Right lobe of liver (tissue), 6 donors: ENCODE measurements around the gene ETHE1. TPM values are rescaled to one million over a fixed set of nuclear protein-coding genes. Genes with fewer than 3 reads are reported as not detected.

Experiments
- ATAC-seq, 4 donors: fragments of 200-7000 bp; cut with Tn5 transposase; one replicate each; pipeline ENCODE4 v1.9.1; 2020; ENCODE audit warnings: mild to moderate bottlenecking in 4 of 4, moderate library complexity in 4 of 4
- DNase-seq, 3 donors: peaks; one replicate each; pipeline ENCODE4 v3.0.0-alpha.2; 2020
- H3K27ac ChIP-seq, 3 donors: fragments of 200-600 bp; one replicate each; pipeline ENCODE4 v1.8.0; 2022
- H3K27me3 ChIP-seq, 2 donors: fragments of 200-600 bp; one replicate each; pipeline ENCODE4 v1.8.0; 2022
- H3K36me3 ChIP-seq, 4 donors: fragments of 200-600 bp; sonication (generic) in 1 of 4; one replicate each; pipeline versions ENCODE4 v1.5.1 to v1.8.0; 2017 to 2022; ENCODE audit warnings: control low read depth in 1 of 4
- H3K4me1 ChIP-seq, 4 donors: fragments of 200-600 bp; sonication (generic) in 1 of 4; one replicate each; pipeline versions ENCODE4 v1.5.1 to v1.8.0; 2017 to 2022; ENCODE audit warnings: control low read depth in 1 of 4
- H3K4me3 ChIP-seq, 3 donors: fragments of 200-600 bp; one replicate each; pipeline ENCODE4 v1.8.0; 2022
- H3K9me3 ChIP-seq, 4 donors: fragments of 200-600 bp; sonication (generic) in 1 of 4; one replicate each; pipeline versions ENCODE4 v1.5.1 to v1.8.0; 2017 to 2022; ENCODE audit warnings: control low read depth in 1 of 4
- POLR2A ChIP-seq: fragments of 450-650 bp; IDR thresholded peaks from one replicate; pipeline ENCODE4 v1.6.1; 2017; ENCODE audit warnings: antibody characterized with exemption, mild to moderate bottlenecking
- WGBS: methylation state at CpG from one replicate; pipeline ENCODE4 v1.1.6; 2018; ENCODE audit warnings: low coverage, low lambda C conversion rate; ENCODE audit not compliant: insufficient coverage; ENCODE audit errors: missing lambda C conversion rate; 5-methylcytosine and 5-hydroxymethylcytosine counted together
- intact Hi-C, 2 donors: fragments of 100-400 bp; cut with DNase I; formaldehyde crosslinking; loops; one replicate each; pipeline versions ENCODE4 v1.11.2 to v1.14.1; 2022
- total RNA-seq, 6 experiments: library from RNA; depleted of rRNA in 2 of 6; stranded (reverse); fragments of >200 nt in 2 of 6; fragmentation: NEBNext Ultra II Directional in 3 of 6; extraction: Animal tissue kit (Norgen Biotek cat#: 25700) in 3 of 6; gene quantifications; one replicate each; pipeline versions ENCODE4 v1.1.0 to v1.2.4, GENCODE V29; 2016 to 2023
- TF ChIP-seq, protein P1 (sequence below), 4 donors: fragments of 200-600 bp in 3 of 4; fragments of 450-650 bp in 1 of 4; IDR thresholded peaks; one replicate each; pipeline versions ENCODE4 v1.5.1 to v1.8.0; 2016 to 2022; ENCODE audit warnings: antibody characterized with exemption in 4 of 4, mild to moderate bottlenecking in 2 of 4
- donor health status: DM: no; HTN: yes; CAD: no.
- donor health status: DM: no; HTN: no; CAD: no.
- donor health status: DM: no; HTN: no; CAD: no.
- donor health status: DM: no; HTN: yes; CAD: no.
- donor health status: DM: no; HTN: yes; CAD: no.

The ETHE1 gene
- total RNA-seq, 6 experiments from 2014 or later = 26.4 to 60.8 (median 46.3) TPM

DNA sequence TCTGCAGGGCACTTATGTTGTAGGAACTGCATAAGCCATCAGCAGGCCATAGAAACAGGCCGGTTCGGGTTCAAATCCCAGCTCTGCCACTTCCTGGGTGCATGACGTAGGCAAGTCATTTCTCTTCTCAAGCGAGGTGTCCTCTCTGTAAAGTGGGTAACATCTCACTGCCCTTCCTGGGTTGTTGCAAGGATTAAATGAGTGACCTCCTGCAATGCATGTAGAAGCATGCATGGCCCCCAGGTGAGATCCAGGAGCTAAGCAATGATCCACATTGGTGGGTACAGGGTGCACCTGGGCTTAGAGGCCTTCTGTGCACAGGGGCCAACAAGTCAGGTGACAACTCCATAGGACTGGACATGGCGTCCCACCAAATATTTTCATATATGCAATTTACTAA lies 36.2 kb downstream of the ETHE1 start:
- intact Hi-C loops = no loop called here
- no peak for DNase-seq
- no peaks in the 10 kb centered on the region for H3K27me3 ChIP-seq
- TF ChIP-seq, protein P1, sequence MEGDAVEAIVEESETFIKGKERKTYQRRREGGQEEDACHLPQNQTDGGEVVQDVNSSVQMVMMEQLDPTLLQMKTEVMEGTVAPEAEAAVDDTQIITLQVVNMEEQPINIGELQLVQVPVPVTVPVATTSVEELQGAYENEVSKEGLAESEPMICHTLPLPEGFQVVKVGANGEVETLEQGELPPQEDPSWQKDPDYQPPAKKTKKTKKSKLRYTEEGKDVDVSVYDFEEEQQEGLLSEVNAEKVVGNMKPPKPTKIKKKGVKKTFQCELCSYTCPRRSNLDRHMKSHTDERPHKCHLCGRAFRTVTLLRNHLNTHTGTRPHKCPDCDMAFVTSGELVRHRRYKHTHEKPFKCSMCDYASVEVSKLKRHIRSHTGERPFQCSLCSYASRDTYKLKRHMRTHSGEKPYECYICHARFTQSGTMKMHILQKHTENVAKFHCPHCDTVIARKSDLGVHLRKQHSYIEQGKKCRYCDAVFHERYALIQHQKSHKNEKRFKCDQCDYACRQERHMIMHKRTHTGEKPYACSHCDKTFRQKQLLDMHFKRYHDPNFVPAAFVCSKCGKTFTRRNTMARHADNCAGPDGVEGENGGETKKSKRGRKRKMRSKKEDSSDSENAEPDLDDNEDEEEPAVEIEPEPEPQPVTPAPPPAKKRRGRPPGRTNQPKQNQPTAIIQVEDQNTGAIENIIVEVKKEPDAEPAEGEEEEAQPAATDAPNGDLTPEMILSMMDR (IDR thresholded peaks at IDR 0.05) = no peak
- no peak for TF ChIP-seq POLR2A
- H3K36me3 ChIP-seq = peaks cover 0 to 13% (median 4%) of the 10 kb centered on the region in 4 donors
- ATAC-seq = peak in 1 of 4 donors; percentile 10
- peaks cover 0 to 14% (median 3%) of the 10 kb centered on the region in 4 donors for H3K4me1 ChIP-seq
- WGBS = 83% methylated on average over 1 of the region's 5 CpGs
- H3K9me3 ChIP-seq = no peaks in the 10 kb centered on the region
- peak overlapping the region in 1 of 3 donors; percentile 40 for H3K27ac ChIP-seq
- no peak overlapping the region for H3K4me3 ChIP-seq

DNA sequence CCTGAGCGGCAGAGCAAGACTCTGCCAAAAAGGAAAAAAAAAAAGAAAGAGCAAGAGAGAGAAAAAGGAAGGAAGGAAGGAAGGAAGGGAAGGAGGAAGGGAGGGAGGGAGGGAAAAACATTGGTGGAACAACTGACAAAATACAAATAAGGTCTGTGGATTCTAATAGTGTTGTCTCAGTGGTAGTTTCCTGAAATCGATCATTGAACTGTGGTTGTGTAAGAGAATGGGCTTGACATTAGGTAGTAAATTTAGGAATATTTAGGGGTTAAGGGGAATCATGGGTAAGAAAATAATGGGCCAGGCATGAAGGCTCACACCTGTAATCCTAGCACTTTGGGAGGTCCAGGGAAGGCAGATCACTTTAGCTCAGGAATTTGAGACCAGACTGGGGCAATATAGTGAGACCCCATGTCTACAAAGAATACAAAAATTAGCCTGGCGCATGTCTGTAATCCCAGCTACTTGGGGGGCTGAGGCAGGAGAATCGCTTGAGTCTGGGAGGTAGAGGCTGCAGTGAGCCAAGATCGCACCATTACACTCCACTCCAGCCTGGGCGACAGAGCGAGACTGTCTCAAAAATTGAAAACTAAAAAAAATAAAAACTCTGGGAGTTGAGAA lies 36.9 kb downstream of the ETHE1 start:
- Histone ChIP-seq H3K27ac (peak overlapping the region in 2 of 3 donors; percentile 5 to 40), H3K36me3 (peaks cover 0 to 9% (median 1%) of the 10 kb centered on the region in 4 donors), H3K27me3 (no peaks in the 10 kb centered on the region), H3K4me3 (no peak overlapping the region), H3K9me3 (no peaks in the 10 kb centered on the region), H3K4me1 (peaks cover 0 to 14% (median 3%) of the 10 kb centered on the region in 4 donors)
- TF ChIP-seq POLR2A = no peak
- TF ChIP-seq, protein P1 (IDR thresholded peaks at IDR 0.05) = no peak
- intact Hi-C loops = no loop called here
- WGBS = 85% methylated on average over 7 of the region's 7 CpGs
- DNase-seq = no peak
- ATAC-seq = peak; percentile 49 to 70 (median 60)

DNA sequence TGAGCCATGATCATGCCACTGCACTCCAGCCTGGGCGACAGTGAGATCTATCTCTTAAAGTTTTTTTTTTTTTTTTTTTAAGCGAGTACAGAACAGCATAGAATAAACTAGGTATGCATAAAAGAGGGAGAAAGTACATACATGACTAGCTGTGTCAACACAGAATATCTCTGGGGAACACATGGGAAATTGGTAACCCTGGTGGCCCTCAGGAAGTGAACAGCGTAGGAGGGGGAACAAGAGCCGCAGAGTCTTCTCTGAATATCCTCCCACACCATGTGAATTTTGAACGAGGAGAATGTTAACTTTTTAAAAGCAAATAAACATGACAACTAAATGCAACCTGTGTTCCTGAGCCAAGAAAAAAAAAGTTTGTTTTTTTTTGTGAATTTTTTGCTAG lies 37.7 kb downstream of the ETHE1 start:
- H3K9me3 ChIP-seq = no peaks in the 10 kb centered on the region
- no peak for TF ChIP-seq POLR2A
- TF ChIP-seq, protein P1 (IDR thresholded peaks at IDR 0.05) = no peak
- WGBS = 23% methylated on average over 3 of the region's 5 CpGs
- no peak overlapping the region for H3K4me3 ChIP-seq
- ATAC-seq = peak; percentile 29 to 55 (median 40)
- no peak for DNase-seq
- H3K27ac ChIP-seq = peak overlapping the region in 2 of 3 donors; percentile 5 to 29
- intact Hi-C loops = no loop called here
- peaks cover 0 to 4% (median 1%) of the 10 kb centered on the region in 4 donors for H3K36me3 ChIP-seq
- H3K4me1 ChIP-seq = peaks cover 0 to 14% (median 3%) of the 10 kb centered on the region in 4 donors
- no peaks in the 10 kb centered on the region for H3K27me3 ChIP-seq

DNA sequence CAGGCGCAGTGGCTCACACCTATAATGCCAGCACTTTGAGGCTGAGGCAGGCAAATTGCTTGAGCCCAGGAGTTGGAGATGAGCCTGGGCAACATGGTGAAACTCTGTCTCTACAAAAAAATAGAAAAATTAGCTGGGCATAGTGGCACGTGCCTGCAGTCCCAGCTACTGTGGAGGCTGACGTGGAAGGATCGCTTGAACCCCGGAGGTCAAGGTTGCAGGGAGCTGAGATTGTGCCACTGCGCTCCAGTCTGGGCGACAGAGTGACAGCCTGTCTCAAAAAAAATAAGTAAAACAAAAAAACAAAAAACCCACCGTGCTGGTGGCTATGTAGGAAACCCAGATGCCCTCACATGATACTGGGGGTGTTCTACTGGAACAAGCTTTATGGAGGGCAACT lies 38.8 kb downstream of the ETHE1 start:
- TF ChIP-seq POLR2A = no peak
- TF ChIP-seq, protein P1 (IDR thresholded peaks at IDR 0.05) = no peak
- H3K27me3 ChIP-seq = no peaks in the 10 kb centered on the region
- H3K9me3 ChIP-seq = no peaks in the 10 kb centered on the region
- WGBS = 93% methylated on average over 6 of the region's 8 CpGs
- peaks cover 0 to 14% (median 3%) of the 10 kb centered on the region in 4 donors for H3K4me1 ChIP-seq
- ATAC-seq (no peak), DNase-seq (no peak)
- intact Hi-C loops = no loop called here
- no peak overlapping the region for H3K27ac ChIP-seq
- no peak overlapping the region for H3K4me3 ChIP-seq
- peaks cover 0 to under 1% (median 0%) of the 10 kb centered on the region in 4 donors for H3K36me3 ChIP-seq
